Testis (tissue), 3 donors: ENCODE results near the gene PEX11A. TPM values are rescaled to one million over a fixed set of nuclear protein-coding genes. Genes with fewer than 3 reads are reported as not detected.

Source experiments
- DNase-seq: peaks from one replicate; pipeline ENCODE4 v3.0.0-alpha.2; 2019
- H3K27ac ChIP-seq, 2 donors: fragments of 200-600 bp; sonication (generic); one replicate each; pipeline ENCODE4 v1.5.1; 2019
- H3K27me3 ChIP-seq: fragments of 200-600 bp; sonication (generic); one replicate; pipeline ENCODE4 v1.5.1; 2019
- H3K36me3 ChIP-seq: fragments of 200-600 bp; sonication (generic); one replicate; pipeline ENCODE4 v1.5.1; 2017; ENCODE audit warnings: low read depth; ENCODE audit errors: missing control alignments
- H3K4me1 ChIP-seq: fragments of 200-600 bp; sonication (generic); one replicate; pipeline ENCODE4 v1.5.1; 2019
- H3K4me3 ChIP-seq, 2 donors: fragments of 200-600 bp; sonication (generic); one replicate each; pipeline ENCODE4 v1.5.1; 2017 to 2019
- H3K9me3 ChIP-seq: fragments of 200-600 bp; sonication (generic); one replicate; pipeline ENCODE4 v1.5.1; 2017
- CTCF ChIP-seq, 3 experiments: fragments of 450-650 bp in 2 of 3; fragments of 200-600 bp in 1 of 3; sonication (generic) in 1 of 3; IDR thresholded peaks; one replicate each; pipeline ENCODE4 v1.5.1; 2016 to 2019; ENCODE audit warnings: antibody characterized with exemption in 3 of 3, mild to moderate bottlenecking in 2 of 3, moderate library complexity in 1 of 3
- POLR2A ChIP-seq: fragments of 450-650 bp; IDR thresholded peaks from one replicate; pipeline ENCODE4 v1.6.1; 2017; ENCODE audit warnings: antibody characterized with exemption, mild to moderate bottlenecking, moderate library complexity
- WGBS, 2 donors: methylation state at CpG; one replicate each; pipeline ENCODE4 v1.1.5; 2018; 5-methylcytosine and 5-hydroxymethylcytosine counted together
- intact Hi-C: fragments of 100-400 bp; cut with DNase I; formaldehyde crosslinking; loops from one replicate; pipeline ENCODE4 v1.15.1; 2023; ENCODE audit warnings: low total_unique reads
- polyA plus RNA-seq: library from polyadenylated mRNA; stranded (reverse); fragments of 350-450 nt; fragmentation: Illumina TruSeq; extraction: RNeasy Lipid Tissue Mini Kit (QIAGEN cat#74804); gene quantifications from one replicate; pipeline ENCODE4 v1.2.3, GENCODE V29; 2014; ENCODE audit warnings: low read depth, low replicate concordance; ENCODE audit not compliant: insufficient read depth
- total RNA-seq, 2 donors: library from RNA; depleted of rRNA; stranded (reverse); fragments of >200 nt; gene quantifications; one replicate each; pipeline ENCODE4 v1.2.3, GENCODE V29; 2016

PEX11A gene
- total and polyA plus RNA-seq, 3 donors from 2014 or later, result 12.3 to 31.8 (median 15.0) TPM

- no peak for DNase-seq
- 90 to 93% methylated on average over 5 of the region's 5 CpGs for WGBS, 2 donors
- H3K27ac ChIP-seq, result no peak overlapping the region
- H3K36me3 ChIP-seq, result no peaks in the 10 kb centered on the region
- no peaks in the 10 kb centered on the region for H3K9me3 ChIP-seq
- intact Hi-C loops, result loop anchor here (10.0 kb wide), 2 partner anchors 86 to 344 kb away; no protein-coding TSS in a partner anchor
- TF ChIP-seq CTCF (IDR thresholded peaks at IDR 0.05) (no peak), POLR2A (no peak)
- no peak overlapping the region for H3K4me3 ChIP-seq
- H3K4me1 ChIP-seq, result no peaks in the 10 kb centered on the region
- no peaks in the 10 kb centered on the region for H3K27me3 ChIP-seq
Observed at GRCh38 chr15:89731275-89731674, 40.7 kb upstream of the PEX11A start.

GRCh38 chr15:89728254-89728653 is 37.7 kb upstream of the PEX11A start:
- H3K27ac ChIP-seq, result no peak overlapping the region
- intact Hi-C loops, result no loop called here
- H3K4me1 ChIP-seq, result no peaks in the 10 kb centered on the region
- no peaks in the 10 kb centered on the region for H3K9me3 ChIP-seq
- WGBS, 2 donors, result 29 to 32% methylated on average over 2 of the region's 2 CpGs
- H3K27me3 ChIP-seq, result no peaks in the 10 kb centered on the region
- no peaks in the 10 kb centered on the region for H3K36me3 ChIP-seq
- TF ChIP-seq POLR2A (no peak), CTCF (IDR thresholded peaks at IDR 0.05) (no peak)
- DNase-seq, result no peak
- no peak overlapping the region for H3K4me3 ChIP-seq

- TF ChIP-seq CTCF (IDR thresholded peaks at IDR 0.05) (no peak), POLR2A (no peak)
- 89 to 100% methylated on average over 1 of the region's 1 CpG for WGBS, 2 donors
Observed at GRCh38 chr15:89725064-89725463, 34.5 kb upstream of the PEX11A start.

GRCh38 chr15:89724621-89725020 is 34.1 kb upstream of the PEX11A start:
- DNase-seq, result no peak
- TF ChIP-seq POLR2A (no peak), CTCF (IDR thresholded peaks at IDR 0.05) (no peak)

More at GRCh38 chr15:89725064-89725463, 34.5 kb upstream of the PEX11A start:
- DNase-seq, result no peak
- Histone ChIP-seq H3K9me3 (no peaks in the 10 kb centered on the region), H3K4me1 (no peaks in the 10 kb centered on the region), H3K27me3 (no peaks in the 10 kb centered on the region), H3K27ac (no peak overlapping the region), H3K4me3 (no peak overlapping the region), H3K36me3 (no peaks in the 10 kb centered on the region)
- intact Hi-C loops, result no loop called here

GRCh38 chr15:89723031-89723430 is 32.5 kb upstream of the PEX11A start:
- Histone ChIP-seq H3K4me1 (no peaks in the 10 kb centered on the region), H3K27ac (no peak overlapping the region), H3K4me3 (no peak overlapping the region), H3K9me3 (no peaks in the 10 kb centered on the region), H3K27me3 (no peaks in the 10 kb centered on the region), H3K36me3 (no peaks in the 10 kb centered on the region)
- 69 to 94% methylated on average over 3 of the region's 3 CpGs for WGBS, 2 donors
- TF ChIP-seq CTCF (IDR thresholded peaks at IDR 0.05) (no peak), POLR2A (no peak)
- no peak for DNase-seq
- intact Hi-C loops, result no loop called here

More at GRCh38 chr15:89724621-89725020, 34.1 kb upstream of the PEX11A start:
- WGBS, 2 donors, result 100% methylated on average over 1 of the region's 1 CpG
- Histone ChIP-seq H3K4me3 (no peak overlapping the region), H3K27ac (no peak overlapping the region), H3K4me1 (no peaks in the 10 kb centered on the region), H3K36me3 (no peaks in the 10 kb centered on the region), H3K9me3 (no peaks in the 10 kb centered on the region), H3K27me3 (no peaks in the 10 kb centered on the region)
- intact Hi-C loops, result no loop called here
